HepG2 (cell line): ENCODE data around the gene ST14. TPM values are rescaled to one million over a fixed set of nuclear protein-coding genes. Genes with fewer than 3 reads are reported as not detected.
A peak's percentile ranks its signal among the peaks of the same experiment; 100 is the strongest.

Experiments
- ATAC-seq: fragments of 200-7000 bp; cut with Tn5 transposase; 3 replicates; pipeline ENCODE4 v1.9.1; 2020; ENCODE audit warnings: mild to moderate bottlenecking, moderate library complexity
- BruUV-seq: library from RNA; stranded (reverse); fragments of 400-500 nt; replicated peaks from 2 replicates; lab custom pipeline; 2021; lab: Mats Ljungman, UMichigan
- CTCF ChIA-PET: fragments of 300-600 bp; formaldehyde crosslinking; extraction: SDS; loops from one replicate; lab custom pipeline; 2021; ENCODE audit warnings: low total read pairs, inconsistent platforms, low intra/inter-chr PET ratio; lab: Yijun Ruan, JAX
- POLR2A ChIA-PET: fragments of 350-600 bp; sonication (Branson Sonifier 250); formaldehyde crosslinking; loops from one replicate; lab custom pipeline; 2020; ENCODE audit warnings: antibody characterized with exemption, inconsistent platforms; lab: Yijun Ruan, JAX
- DNase-seq: peaks from one replicate; pipeline ENCODE4 v3.0.0-alpha.2; 2015; ENCODE audit warnings: low spot score
- FAIRE-seq: peaks from 3 replicates; lab custom pipeline; 2011; peaks lifted over from hg19 to GRCh38; lab: Jason Lieb, UNC
- H2AFZ ChIP-seq: one replicate; pipeline ENCODE4 v1.6.1; 2011; ENCODE audit warnings: low read length, inconsistent platforms
- H3K27ac ChIP-seq: fragments of 300-600 bp; 3 replicates; pipeline ENCODE4 v1.8.0; 2011; ENCODE audit warnings: mixed run types, mild to moderate bottlenecking, mixed read lengths, low read length, inconsistent platforms; ENCODE audit not compliant: insufficient read depth; ENCODE audit errors: extremely low read length
- H3K27me3 ChIP-seq, 2 experiments: fragments of 200-600 bp in 1 of 2; 2 replicates in 1 of 2; 3 replicates in 1 of 2; pipeline versions ENCODE4 v1.6.0 to v1.8.0; 2011; ENCODE audit warnings: low read length in 2 of 2, mild to moderate bottlenecking in 2 of 2, moderate library complexity in 2 of 2, inconsistent platforms in 1 of 2; ENCODE audit not compliant: insufficient read depth in 2 of 2, control insufficient read depth in 1 of 2
- H3K36me3 ChIP-seq, 2 experiments: fragments of 200-600 bp in 1 of 2; replicated peaks in 1 of 2; 2 replicates in 1 of 2; 3 replicates in 1 of 2; pipeline versions ENCODE4 v1.5.1 to v1.8.0; 2011; ENCODE audit warnings: low read length in 2 of 2, inconsistent platforms in 1 of 2; ENCODE audit not compliant: insufficient read depth in 2 of 2, control insufficient read depth in 1 of 2
- H3K4me1 ChIP-seq: 2 replicates; pipeline ENCODE4 v1.5.1; 2012; ENCODE audit warnings: low read length, inconsistent platforms; ENCODE audit not compliant: insufficient read depth
- H3K4me2 ChIP-seq: 2 replicates; pipeline ENCODE4 v1.6.0; 2011; ENCODE audit warnings: low read depth, low read length, inconsistent platforms
- H3K4me3 ChIP-seq, 3 experiments: fragments of 200-600 bp in 1 of 3; sonication (generic), shearing (Covaris generic) in 1 of 3; replicated peaks in 1 of 3; 2 replicates each; pipeline ENCODE4 v1.5.1; 2011 to 2016; ENCODE audit warnings: low read length in 3 of 3, inconsistent platforms in 2 of 3, low read depth in 2 of 3, mild to moderate bottlenecking in 2 of 3, control low read depth in 1 of 3, mixed read lengths in 1 of 3; ENCODE audit not compliant: insufficient read depth in 1 of 3
- H3K79me2 ChIP-seq: one replicate; pipeline ENCODE4 v1.6.1; 2011; ENCODE audit warnings: low read length, inconsistent platforms; ENCODE audit not compliant: insufficient read depth
- H3K9ac ChIP-seq: 2 replicates; pipeline ENCODE4 v1.6.0; 2011; ENCODE audit warnings: mild to moderate bottlenecking, low read depth, low read length, inconsistent platforms; ENCODE audit not compliant: insufficient read depth
- H3K9me3 ChIP-seq: 2 replicates; pipeline ENCODE4 v1.5.1; 2012; ENCODE audit warnings: mild to moderate bottlenecking, low read length
- H4K20me1 ChIP-seq: 2 replicates; pipeline ENCODE4 v1.6.0; 2011; ENCODE audit warnings: inconsistent platforms, mild to moderate bottlenecking, low read length, moderate library complexity; ENCODE audit not compliant: insufficient read depth
- AKAP8 ChIP-seq: sonication (generic); formaldehyde crosslinking; IDR thresholded peaks from 2 replicates; pipeline ENCODE4 v1.5.1; 2020; ENCODE audit warnings: mild to moderate bottlenecking, missing genetic modification reagents
- DR1 ChIP-seq: sonication (generic); formaldehyde crosslinking; IDR thresholded peaks from 2 replicates; pipeline ENCODE4 v1.8.0; 2021; ENCODE audit warnings: mild to moderate bottlenecking, missing genetic modification reagents, inconsistent platforms
- FOXA3 ChIP-seq: IDR thresholded peaks from 2 replicates; pipeline ENCODE4 v1.6.1; 2016; ENCODE audit warnings: missing genetic modification reagents, missing compliant biosample characterization
- IRX3 ChIP-seq: sonication (generic); formaldehyde crosslinking; IDR thresholded peaks from 2 replicates; pipeline ENCODE4 v1.8.1; 2023; ENCODE audit warnings: mild to moderate bottlenecking, low read depth, missing genetic modification reagents, borderline replicate concordance
- NONO ChIP-seq, 2 experiments: fragments of 450-650 bp in 1 of 2; sonication (generic) in 1 of 2; formaldehyde crosslinking in 1 of 2; IDR thresholded peaks in 1 of 2; conservative IDR thresholded peaks in 1 of 2; 2 replicates each; pipeline versions ENCODE4 v1.6.1 to v1.8.0; 2017 to 2022; ENCODE audit warnings: mild to moderate bottlenecking in 1 of 2, missing genetic modification reagents in 1 of 2, moderate library complexity in 1 of 2
- SMAD1 ChIP-seq: sonication (generic); formaldehyde crosslinking; IDR thresholded peaks from 2 replicates; pipeline ENCODE4 v1.4.0; 2020; ENCODE audit warnings: missing genetic modification reagents, low read depth, mild to moderate bottlenecking, borderline replicate concordance
- ZMYM4 ChIP-seq: sonication (generic); formaldehyde crosslinking; IDR thresholded peaks from 2 replicates; pipeline ENCODE4 v1.8.1; 2023; ENCODE audit warnings: mild to moderate bottlenecking, missing genetic modification reagents
- ZNF432 ChIP-seq: sonication (generic); formaldehyde crosslinking; IDR thresholded peaks from 2 replicates; pipeline ENCODE4 v1.5.0; 2020; ENCODE audit warnings: missing genetic modification reagents, mild to moderate bottlenecking, borderline replicate concordance
- ZNF451 ChIP-seq: sonication (generic); formaldehyde crosslinking; IDR thresholded peaks from 2 replicates; pipeline ENCODE4 v1.5.0; 2020; ENCODE audit warnings: mild to moderate bottlenecking, missing genetic modification reagents
- ZNF652 ChIP-seq: IDR thresholded peaks from 2 replicates; pipeline ENCODE4 v1.6.1; 2016; ENCODE audit warnings: low read depth, borderline replicate concordance
- WGBS: methylation state at CpG from one replicate; pipeline ENCODE4 v1.1.6; 2017; ENCODE audit warnings: low lambda C conversion rate; 5-methylcytosine and 5-hydroxymethylcytosine counted together
- in situ Hi-C: cut with HindIII; loops from 2 replicates; pipeline ENCODE4 v1.10.0; 2017; ENCODE audit warnings: low pct_unique_long_range_greater_than_20kb; ENCODE audit not compliant: extremely low pct_ligation_motif_present
- intact Hi-C: fragments of 100-400 bp; cut with micrococcal nuclease; formaldehyde crosslinking; loops from one replicate; pipeline ENCODE4 v1.10.0; 2022; ENCODE audit not compliant: unreplicated experiment
- polyA plus RNA-seq, 8 experiments: library from polyadenylated mRNA; depleted of rRNA in 3 of 8; stranded (reverse) in 7 of 8; unstranded in 1 of 8; fragments of >200 nt; fragmentation: Illumina TruSeq in 4 of 8; extraction: Trizol in 4 of 8; gene quantifications; 2 replicates each; pipeline versions ENCODE4 v1.2.1 to v1.2.3, GENCODE V29; 2011 to 2016; ENCODE audit warnings: low read depth in 4 of 8, missing spikeins in 1 of 8, mixed read lengths in 1 of 8; ENCODE audit not compliant: insufficient read depth in 1 of 8
- total RNA-seq, 5 experiments: library from RNA; depleted of rRNA; stranded (reverse); fragments of >200 nt; fragmentation: Illumina TruSeq; extraction: Trizol; gene quantifications; 2 replicates each; pipeline ENCODE4 v1.2.3, GENCODE V29; 2016; ENCODE audit warnings: low read depth in 1 of 5
- TF ChIP-seq, protein P1 (sequence below): fragments of 450-650 bp; IDR thresholded peaks from 2 replicates; pipeline ENCODE4 v1.6.1; 2016
- TF ChIP-seq, protein P2 (sequence below): sonication (generic); formaldehyde crosslinking; IDR thresholded peaks from 2 replicates; pipeline ENCODE4 v1.4.0; 2020; ENCODE audit warnings: missing genetic modification reagents

Gene ST14
- total and polyA plus RNA-seq, 2 of the 13 experiments (the other 11 are each of a cell fraction or from before 2014, with no cell fraction given): 0.88 to 1.4 TPM

DNA sequence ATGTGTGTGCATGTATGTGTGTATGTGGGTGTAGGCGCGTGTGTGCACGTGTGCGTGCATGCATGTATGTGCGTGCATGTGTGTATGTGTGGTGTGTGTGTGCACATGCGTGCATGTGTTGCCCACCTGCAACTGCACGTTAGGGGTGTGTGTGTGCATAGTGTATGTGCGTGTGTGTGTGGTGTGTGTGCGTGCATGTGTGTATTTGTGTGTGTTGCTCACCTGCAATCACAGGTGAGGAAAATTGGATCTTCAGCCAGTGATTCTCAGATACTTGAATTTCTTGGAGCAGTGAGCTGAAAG lies 54.3 kb downstream of the ST14 start:
- Histone ChIP-seq H3K9me3 (no peaks in the 10 kb centered on the region), H3K4me1 (peaks cover 22% of the 10 kb centered on the region), H3K36me3 (no peaks in the 10 kb centered on the region), H3K4me2 (no peak overlapping the region), H3K27me3 (peaks cover 0 to 25% of the 10 kb centered on the region in 2 experiments; a peak in 4 of 5 replicates), H4K20me1 (no peaks in the 10 kb centered on the region), H3K27ac (no peak overlapping the region), H3K79me2 (no peaks in the 10 kb centered on the region), H2AFZ (no peak overlapping the region), H3K4me3 (no peak overlapping the region), H3K9ac (no peak overlapping the region)
- TF ChIP-seq NONO (IDR thresholded peaks at IDR 0.05) (peak; percentile 54; the same call in 1 of the 2 replicates), NONO (CRISPR knock-in tag; conservative IDR thresholded peaks at IDR 0.05) (no peak), AKAP8 (no peak)
- TF ChIP-seq, protein P1, sequence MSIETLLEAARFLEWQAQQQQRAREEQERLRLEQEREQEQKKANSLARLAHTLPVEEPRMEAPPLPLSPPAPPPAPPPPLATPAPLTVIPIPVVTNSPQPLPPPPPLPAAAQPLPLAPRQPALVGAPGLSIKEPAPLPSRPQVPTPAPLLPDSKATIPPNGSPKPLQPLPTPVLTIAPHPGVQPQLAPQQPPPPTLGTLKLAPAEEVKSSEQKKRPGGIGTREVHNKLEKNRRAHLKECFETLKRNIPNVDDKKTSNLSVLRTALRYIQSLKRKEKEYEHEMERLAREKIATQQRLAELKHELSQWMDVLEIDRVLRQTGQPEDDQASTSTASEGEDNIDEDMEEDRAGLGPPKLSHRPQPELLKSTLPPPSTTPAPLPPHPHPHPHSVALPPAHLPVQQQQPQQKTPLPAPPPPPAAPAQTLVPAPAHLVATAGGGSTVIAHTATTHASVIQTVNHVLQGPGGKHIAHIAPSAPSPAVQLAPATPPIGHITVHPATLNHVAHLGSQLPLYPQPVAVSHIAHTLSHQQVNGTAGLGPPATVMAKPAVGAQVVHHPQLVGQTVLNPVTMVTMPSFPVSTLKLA: peak; percentile 56
- ChIA-PET POLR2A (no interaction called here), CTCF (interaction anchor here (0.8 to 1.6 kb wide), 3 partner anchors 43 to 648 kb away, joined by 3 to 4 read pairs (median 3); no protein-coding TSS in a partner anchor)
- in situ Hi-C loops (loop anchor here (5.0 to 25.0 kb wide), 4 partner anchors 151 to 673 kb away; no protein-coding TSS in a partner anchor), intact Hi-C loops (loop anchor here (1.0 to 5.0 kb wide), 4 partner anchors 157 to 681 kb away; no protein-coding TSS in a partner anchor)
- no peak for DNase-seq
- no peak for FAIRE-seq
- ATAC-seq: no peak
- no TSS peak for BruUV-seq
- 82% methylated on average over 9 of the region's 9 CpGs for WGBS

DNA sequence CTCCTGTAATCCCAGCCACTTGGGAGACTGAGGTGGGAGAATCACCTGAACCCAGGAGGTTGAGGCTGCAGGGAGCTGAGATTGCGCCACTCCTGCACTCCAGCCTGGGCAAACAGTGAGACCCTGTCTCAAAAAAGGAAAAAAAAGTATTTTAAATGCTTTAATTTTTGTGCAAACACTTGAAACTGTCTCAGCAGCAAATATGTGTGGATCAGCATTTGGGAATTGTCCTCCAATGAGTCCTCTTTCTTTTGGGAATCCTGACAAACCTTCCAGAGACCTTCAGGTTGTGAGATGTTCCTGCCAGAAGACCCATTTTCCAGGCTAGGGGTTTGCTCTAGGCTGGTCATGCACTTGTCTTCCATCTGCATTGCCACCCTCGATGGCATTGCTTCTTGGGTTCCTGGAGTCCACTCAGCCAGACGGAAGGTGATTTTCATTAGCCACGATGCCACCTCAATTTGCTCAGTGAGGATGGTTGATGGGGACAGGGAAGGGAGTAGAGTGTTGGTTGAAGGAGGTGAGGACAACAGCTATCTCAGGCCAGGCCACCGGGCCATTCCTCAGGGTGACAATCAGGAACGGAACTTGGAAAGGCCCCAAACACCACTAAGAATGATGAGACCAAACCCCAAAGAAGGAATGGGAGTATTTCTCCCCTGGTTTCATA lies 55.4 kb downstream of the ST14 start:
- no peak overlapping the region for H2AFZ ChIP-seq
- H3K9ac ChIP-seq: no peak overlapping the region
- WGBS: 59% methylated on average over 6 of the region's 6 CpGs
- BruUV-seq: no TSS peak
- H3K27ac ChIP-seq: no peak overlapping the region
- ChIA-PET POLR2A (no interaction called here), CTCF (no interaction called here)
- H3K27me3 ChIP-seq: peaks cover 0 to 25% of the 10 kb centered on the region in 2 experiments; a peak in 4 of 5 replicates
- TF ChIP-seq DR1 (CRISPR knock-in tag) (no peak), ZNF432 (CRISPR knock-in tag) (no peak), IRX3 (CRISPR knock-in tag) (no peak), ZMYM4 (no peak), ZNF451 (CRISPR knock-in tag) (no peak), FOXA3 (CRISPR knock-in tag) (no peak), ZNF652 (no peak), SMAD1 (CRISPR knock-in tag) (no peak)
- TF ChIP-seq, protein P2, sequence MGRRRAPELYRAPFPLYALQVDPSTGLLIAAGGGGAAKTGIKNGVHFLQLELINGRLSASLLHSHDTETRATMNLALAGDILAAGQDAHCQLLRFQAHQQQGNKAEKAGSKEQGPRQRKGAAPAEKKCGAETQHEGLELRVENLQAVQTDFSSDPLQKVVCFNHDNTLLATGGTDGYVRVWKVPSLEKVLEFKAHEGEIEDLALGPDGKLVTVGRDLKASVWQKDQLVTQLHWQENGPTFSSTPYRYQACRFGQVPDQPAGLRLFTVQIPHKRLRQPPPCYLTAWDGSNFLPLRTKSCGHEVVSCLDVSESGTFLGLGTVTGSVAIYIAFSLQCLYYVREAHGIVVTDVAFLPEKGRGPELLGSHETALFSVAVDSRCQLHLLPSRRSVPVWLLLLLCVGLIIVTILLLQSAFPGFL: no peak
- in situ Hi-C loops: loop anchor here (5.0 to 25.0 kb wide), 4 partner anchors 150 to 672 kb away; no protein-coding TSS in a partner anchor
- no peaks in the 10 kb centered on the region for H3K9me3 ChIP-seq
- no peak for ATAC-seq
- no peaks in the 10 kb centered on the region for H4K20me1 ChIP-seq
- H3K36me3 ChIP-seq: no peaks in the 10 kb centered on the region
- no peak overlapping the region for H3K4me2 ChIP-seq
- peaks cover 23% of the 10 kb centered on the region for H3K4me1 ChIP-seq
- intact Hi-C loops: loop anchor here (5.0 kb wide), 1 partner anchor 177 kb away; no protein-coding TSS in a partner anchor
- no peak for DNase-seq
- no peak for FAIRE-seq
- no peak overlapping the region for H3K4me3 ChIP-seq
- H3K79me2 ChIP-seq: no peaks in the 10 kb centered on the region
